IPS-20b (cell line): Measurements from ENCODE around the gene ABI1.

Source experiments
- H3K27ac ChIP-seq: one replicate; pipeline ENCODE4 v1.5.1; 2013; ENCODE audit warnings: low read length
- H3K27me3 ChIP-seq: 2 replicates; pipeline ENCODE4 v1.6.1; 2013; ENCODE audit warnings: mild to moderate bottlenecking, low read length, inconsistent platforms; ENCODE audit not compliant: insufficient read depth
- H3K36me3 ChIP-seq: 2 replicates; pipeline ENCODE4 v1.6.1; 2013; ENCODE audit warnings: low read depth, mild to moderate bottlenecking, inconsistent platforms, low read length, moderate library complexity; ENCODE audit not compliant: insufficient read depth
- H3K4me1 ChIP-seq: 2 replicates; pipeline ENCODE4 v1.6.1; 2013; ENCODE audit warnings: mild to moderate bottlenecking, control low read depth, inconsistent platforms, low read length, moderate library complexity; ENCODE audit not compliant: insufficient read depth
- H3K4me3 ChIP-seq: 2 replicates; pipeline ENCODE4 v1.5.1; 2013; ENCODE audit warnings: mild to moderate bottlenecking, low read length, inconsistent platforms
- H3K9ac ChIP-seq: 2 replicates; pipeline ENCODE4 v1.6.1; 2013; ENCODE audit warnings: low read depth, mild to moderate bottlenecking, inconsistent platforms, low read length, moderate library complexity
- H3K9me3 ChIP-seq: 2 replicates; pipeline ENCODE4 v1.6.1; 2013; ENCODE audit warnings: mild to moderate bottlenecking, low read depth, low read length, inconsistent platforms; ENCODE audit not compliant: insufficient read depth

ABI1 gene

GRCh38 chr10:26721561-26721960, 139.2 kb downstream of the ABI1 start:
- Histone ChIP-seq H3K9me3 (no peaks in the 10 kb centered on the region), H3K36me3 (peaks cover 87% of the 10 kb centered on the region), H3K27ac (no peak overlapping the region)

DNA sequence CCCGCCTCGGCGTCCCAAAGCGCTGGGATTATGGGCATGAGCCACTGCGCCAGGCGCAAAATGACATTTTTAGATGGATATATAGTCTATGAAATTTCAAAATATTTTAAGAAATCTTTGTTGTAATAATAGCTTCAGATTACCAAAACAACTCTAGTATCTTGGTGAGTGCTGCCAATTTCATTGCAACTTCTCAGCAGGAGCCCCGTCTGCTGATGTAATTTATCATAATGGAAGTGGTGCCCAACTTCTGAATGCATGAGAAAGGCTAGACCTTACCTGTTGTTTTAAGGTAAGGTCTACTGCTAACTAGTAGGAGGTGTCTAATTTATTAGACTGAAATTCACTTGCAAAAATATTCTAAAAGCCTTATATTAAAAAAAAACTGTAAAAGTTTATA, 143.3 kb downstream of the ABI1 start:
- Histone ChIP-seq H3K4me3 (no peak overlapping the region), H3K27me3 (no peaks in the 10 kb centered on the region), H3K4me1 (no peaks in the 10 kb centered on the region), H3K36me3 (peaks cover 79% of the 10 kb centered on the region), H3K9me3 (no peaks in the 10 kb centered on the region), H3K27ac (no peak overlapping the region), H3K9ac (no peak overlapping the region)

More at GRCh38 chr10:26721561-26721960, 139.2 kb downstream of the ABI1 start:
- Histone ChIP-seq H3K27me3 (no peaks in the 10 kb centered on the region), H3K9ac (no peak overlapping the region), H3K4me3 (no peak overlapping the region), H3K4me1 (no peaks in the 10 kb centered on the region)

DNA sequence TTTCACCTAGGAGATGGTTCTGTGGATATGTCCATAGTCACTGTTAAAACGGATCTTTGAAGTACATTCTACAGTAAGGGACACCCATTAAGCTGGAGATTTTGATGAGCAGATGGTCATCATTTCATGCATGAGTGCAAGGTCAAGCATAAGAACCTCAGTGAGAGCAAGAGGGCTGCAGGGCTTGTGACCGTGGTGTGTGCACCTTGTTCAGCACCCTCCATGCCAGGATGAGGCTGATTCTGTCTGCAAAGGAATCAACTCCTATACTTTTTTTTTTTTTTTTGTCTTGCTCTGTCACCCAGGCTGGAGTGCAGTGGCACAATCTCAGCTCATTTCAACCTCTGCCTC, 145.6 kb downstream of the ABI1 start:
- no peaks in the 10 kb centered on the region for H3K27me3 ChIP-seq
- H3K27ac ChIP-seq: no peak overlapping the region
- H3K4me1 ChIP-seq: no peaks in the 10 kb centered on the region
- H3K9me3 ChIP-seq: no peaks in the 10 kb centered on the region
- H3K36me3 ChIP-seq: peaks cover 74% of the 10 kb centered on the region
- H3K4me3 ChIP-seq: no peak overlapping the region
- no peak overlapping the region for H3K9ac ChIP-seq

DNA sequence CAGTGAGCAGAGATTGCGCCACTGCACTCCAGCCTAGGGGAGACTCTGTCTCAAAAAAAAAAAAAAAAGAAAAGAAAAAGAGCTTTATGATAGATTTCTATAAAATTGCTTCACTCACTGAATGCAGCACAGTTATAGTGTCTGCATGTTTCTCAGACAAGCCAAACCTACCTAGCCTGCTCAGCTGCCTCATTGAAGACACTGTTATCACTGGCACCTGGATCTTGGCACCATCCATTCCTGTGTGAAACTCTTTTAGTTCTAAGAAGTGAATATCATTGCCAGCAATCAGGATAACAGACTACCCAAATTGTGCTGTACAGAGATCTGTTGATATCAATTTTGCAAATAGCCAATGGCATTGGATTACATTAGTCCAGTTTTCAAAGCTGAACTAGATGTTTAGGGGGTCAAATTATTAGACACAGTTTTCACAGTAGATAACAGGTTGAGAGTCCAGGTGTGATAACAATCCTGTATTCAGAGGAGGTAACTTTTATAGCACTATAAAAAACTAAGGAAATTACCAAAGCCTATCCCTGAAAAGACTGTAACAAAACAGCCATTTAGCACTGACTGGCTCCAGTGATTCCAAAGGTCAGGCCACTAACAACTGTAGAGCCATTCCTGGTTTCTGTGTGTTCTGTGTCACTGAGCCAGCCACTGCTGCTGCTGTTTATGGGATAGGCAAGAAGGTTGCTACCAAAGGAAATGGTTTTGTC, 146.2 kb downstream of the ABI1 start:
- Histone ChIP-seq H3K27ac (no peak overlapping the region), H3K9ac (no peak overlapping the region), H3K36me3 (peaks cover 72% of the 10 kb centered on the region), H3K4me3 (no peak overlapping the region), H3K4me1 (no peaks in the 10 kb centered on the region), H3K9me3 (no peaks in the 10 kb centered on the region), H3K27me3 (no peaks in the 10 kb centered on the region)

GRCh38 chr10:26711324-26711723, 149.4 kb downstream of the ABI1 start:
- Histone ChIP-seq H3K4me1 (no peaks in the 10 kb centered on the region), H3K27ac (no peak overlapping the region), H3K27me3 (no peaks in the 10 kb centered on the region), H3K36me3 (peaks cover 72% of the 10 kb centered on the region), H3K9ac (no peak overlapping the region), H3K4me3 (no peak overlapping the region), H3K9me3 (no peaks in the 10 kb centered on the region)

DNA sequence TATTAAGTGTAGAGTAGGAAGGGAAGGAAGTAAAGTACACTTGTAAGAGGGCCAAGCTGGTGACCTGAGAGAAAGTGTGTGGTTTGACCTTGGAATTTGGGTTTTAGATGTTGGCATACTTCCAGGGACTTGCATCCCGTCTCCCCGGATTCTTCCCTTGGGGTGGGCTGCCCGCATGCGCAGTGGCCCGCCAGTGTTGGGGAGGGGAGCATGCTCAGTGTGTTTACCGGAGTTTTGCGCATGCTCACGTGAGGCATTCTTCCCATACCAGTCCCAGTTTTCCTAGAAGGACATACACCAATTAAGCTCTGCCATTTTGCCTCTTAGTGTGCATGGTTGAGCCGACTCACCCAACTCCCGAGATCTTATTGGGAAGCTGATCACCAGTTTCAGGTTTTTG, 153.8 kb downstream of the ABI1 start:
- H3K27ac ChIP-seq: no peak overlapping the region
- H3K36me3 ChIP-seq: peaks cover 71% of the 10 kb centered on the region
- H3K4me3 ChIP-seq: no peak overlapping the region

DNA sequence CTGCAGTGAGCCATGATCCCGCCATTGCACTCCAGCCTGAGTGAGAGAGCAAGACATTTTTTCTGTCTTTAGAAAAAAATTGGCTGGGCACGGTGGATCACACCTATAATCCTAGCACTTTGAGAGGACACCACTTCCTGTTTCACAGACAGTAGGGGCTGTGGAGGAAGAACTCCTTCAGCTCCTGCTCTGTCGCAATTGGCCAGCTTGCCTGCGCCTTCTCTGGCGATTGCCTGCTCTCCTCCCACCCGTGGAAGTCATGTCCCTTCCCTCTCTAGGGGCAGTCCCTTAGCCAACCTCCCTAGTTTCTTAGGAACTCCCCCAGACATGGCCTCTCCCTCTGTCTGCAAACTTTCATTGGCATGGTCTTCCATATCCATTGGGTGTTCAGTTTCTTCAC, 154.6 kb downstream of the ABI1 start:
- no peak overlapping the region for H3K4me3 ChIP-seq
- H3K27ac ChIP-seq: no peak overlapping the region
- no peaks in the 10 kb centered on the region for H3K9me3 ChIP-seq
- H3K9ac ChIP-seq: no peak overlapping the region
- H3K27me3 ChIP-seq: no peaks in the 10 kb centered on the region
- H3K4me1 ChIP-seq: no peaks in the 10 kb centered on the region
- H3K36me3 ChIP-seq: peaks cover 72% of the 10 kb centered on the region

More for the DNA sequence above, 153.8 kb downstream of the ABI1 start:
- H3K4me1 ChIP-seq: no peaks in the 10 kb centered on the region
- H3K9ac ChIP-seq: no peak overlapping the region
- no peaks in the 10 kb centered on the region for H3K9me3 ChIP-seq
- H3K27me3 ChIP-seq: no peaks in the 10 kb centered on the region

- Histone ChIP-seq H3K9me3 (no peaks in the 10 kb centered on the region), H3K27me3 (no peaks in the 10 kb centered on the region), H3K4me1 (no peaks in the 10 kb centered on the region), H3K36me3 (peaks cover 61% of the 10 kb centered on the region), H3K9ac (no peak overlapping the region), H3K4me3 (no peak overlapping the region), H3K27ac (no peak overlapping the region)
Measured at GRCh38 chr10:26703974-26704373, 156.8 kb downstream of the ABI1 start.

DNA sequence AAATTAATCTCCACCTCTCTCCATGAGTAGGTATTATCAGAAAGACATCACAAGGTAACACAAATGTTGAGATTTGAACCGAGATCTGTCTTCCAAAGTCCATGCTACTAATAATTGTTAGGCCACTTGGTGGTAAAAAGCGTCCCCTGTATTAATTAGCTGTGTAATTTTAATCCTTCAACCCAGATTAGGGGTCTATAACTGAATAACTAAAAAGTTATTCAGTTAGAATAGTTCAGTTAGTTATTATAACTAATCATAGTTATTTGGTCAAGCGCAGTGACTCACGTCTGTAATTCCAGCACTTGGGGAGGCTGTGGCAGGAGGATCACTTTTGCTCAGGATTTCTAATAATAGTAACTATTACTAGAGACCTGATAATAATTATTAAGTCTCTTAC, 157.7 kb downstream of the ABI1 start:
- Histone ChIP-seq H3K4me1 (no peaks in the 10 kb centered on the region), H3K27me3 (no peaks in the 10 kb centered on the region), H3K4me3 (no peak overlapping the region), H3K27ac (no peak overlapping the region), H3K36me3 (peaks cover 54% of the 10 kb centered on the region), H3K9ac (no peak overlapping the region), H3K9me3 (no peaks in the 10 kb centered on the region)

DNA sequence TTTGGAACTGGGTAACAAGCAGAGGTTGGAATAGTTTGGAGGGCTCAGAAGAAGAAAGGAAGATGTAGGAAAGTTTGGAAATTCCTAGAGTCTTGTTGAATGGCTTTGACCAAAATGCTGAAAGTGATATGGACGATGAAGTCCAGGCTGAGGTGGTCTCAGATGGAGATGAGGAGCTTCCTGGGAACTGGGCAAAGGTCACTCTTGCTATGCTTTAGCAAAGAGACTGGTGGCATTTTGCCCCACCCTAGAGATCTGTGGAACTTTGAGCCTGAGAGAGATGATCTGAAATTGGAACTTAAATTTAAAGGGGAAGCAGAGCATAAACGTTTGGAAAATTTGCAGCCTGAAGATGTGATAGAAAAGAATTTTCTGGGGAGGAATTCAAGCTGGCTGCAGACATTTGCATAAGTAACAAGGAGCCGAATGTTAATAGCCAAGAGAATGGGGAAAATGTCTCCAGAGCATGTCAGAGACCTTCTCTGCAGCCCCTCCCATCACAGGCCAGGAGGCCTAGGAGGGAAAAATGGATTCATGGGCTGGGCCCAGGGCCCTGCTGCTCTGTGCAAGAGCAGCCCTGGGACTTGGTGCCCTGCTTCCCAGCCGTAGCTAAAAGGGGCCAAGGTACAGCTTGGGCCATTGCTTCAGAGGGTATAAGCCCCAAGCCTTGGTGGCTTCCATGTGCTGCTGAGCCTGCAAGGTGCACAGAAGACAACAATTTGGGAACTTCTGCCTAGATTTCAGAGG, 159.7 kb downstream of the ABI1 start:
- Histone ChIP-seq H3K36me3 (peaks cover 34% of the 10 kb centered on the region), H3K27me3 (no peaks in the 10 kb centered on the region), H3K9ac (no peak overlapping the region), H3K9me3 (no peaks in the 10 kb centered on the region), H3K4me3 (no peak overlapping the region), H3K4me1 (no peaks in the 10 kb centered on the region), H3K27ac (no peak overlapping the region)

- Histone ChIP-seq H3K36me3 (peaks cover 22% of the 10 kb centered on the region), H3K4me3 (no peak overlapping the region), H3K27me3 (no peaks in the 10 kb centered on the region), H3K9ac (no peak overlapping the region), H3K9me3 (no peaks in the 10 kb centered on the region), H3K4me1 (no peaks in the 10 kb centered on the region), H3K27ac (no peak overlapping the region)
Measured at GRCh38 chr10:26699631-26700030, 161.1 kb downstream of the ABI1 start.

GRCh38 chr10:26698909-26699308, 161.8 kb downstream of the ABI1 start:
- Histone ChIP-seq H3K27me3 (no peaks in the 10 kb centered on the region), H3K36me3 (peaks cover 20% of the 10 kb centered on the region), H3K9me3 (no peaks in the 10 kb centered on the region), H3K27ac (no peak overlapping the region), H3K4me3 (peak overlapping the region; percentile 99), H3K9ac (peak overlapping the region; percentile 90; the same call in 1 of the 2 replicates), H3K4me1 (no peaks in the 10 kb centered on the region)
